ENCODE results near the gene AVEN.

The AVEN gene

GRCh38 chr15:33848011-33848410 lies 191.0 kb downstream of the AVEN start:
- H3K27ac ChIP-seq, result no peak overlapping the region
- TF ChIP-seq CTCF (conservative IDR thresholded peaks at IDR 0.05) (no peak), ZFX (IDR thresholded peaks at IDR 0.05) (no peak)

GRCh38 chr15:33846862-33847261 lies 192.1 kb downstream of the AVEN start:
- TF ChIP-seq CTCF (conservative IDR thresholded peaks at IDR 0.05) (no peak), ZFX (IDR thresholded peaks at IDR 0.05) (no peak)
- H3K27ac ChIP-seq, result no peak overlapping the region

GRCh38 chr15:33846142-33846541 lies 192.9 kb downstream of the AVEN start:
- no peak overlapping the region for H3K27ac ChIP-seq
- TF ChIP-seq CTCF (conservative IDR thresholded peaks at IDR 0.05) (no peak), ZFX (IDR thresholded peaks at IDR 0.05) (no peak)

GRCh38 chr15:33844597-33844996 lies 194.4 kb downstream of the AVEN start:
- TF ChIP-seq CTCF (conservative IDR thresholded peaks at IDR 0.05), result no peak
- TF ChIP-seq ZFX (IDR thresholded peaks at IDR 0.05), result no peak
- H3K27ac ChIP-seq, result no peak overlapping the region

- TF ChIP-seq ZFX (IDR thresholded peaks at IDR 0.05) (no peak), CTCF (conservative IDR thresholded peaks at IDR 0.05) (no peak)
- no peak overlapping the region for H3K27ac ChIP-seq
Observed at GRCh38 chr15:33844186-33844585, 194.8 kb downstream of the AVEN start.

- TF ChIP-seq ZFX (IDR thresholded peaks at IDR 0.05), result no peak
- TF ChIP-seq CTCF (conservative IDR thresholded peaks at IDR 0.05), result no peak
- no peak overlapping the region for H3K27ac ChIP-seq
Observed at GRCh38 chr15:33840615-33841014, 198.4 kb downstream of the AVEN start.

- H3K27ac ChIP-seq, result no peak overlapping the region
- TF ChIP-seq CTCF (conservative IDR thresholded peaks at IDR 0.05), result no peak
- no peak for TF ChIP-seq ZFX (IDR thresholded peaks at IDR 0.05)
Observed at GRCh38 chr15:33839540-33839939, 199.5 kb downstream of the AVEN start.
